K562 treated with DMSO at 1 percent for 4 hours (cell line): ENCODE results near the gene MTHFD1. TPM values are rescaled to one million over a fixed set of nuclear protein-coding genes. Genes with fewer than 3 reads are reported as not detected.

Experiments used
- total RNA-seq: library from RNA; unstranded; fragments of 300-600 nt; gene quantifications from 2 replicates; pipeline ENCODE4 v1.2.3, GENCODE V29; 2022; ENCODE audit not compliant: insufficient read depth

The MTHFD1 gene
- total RNA-seq = 52.1 and 62.0 TPM in 2 replicates

DNA sequence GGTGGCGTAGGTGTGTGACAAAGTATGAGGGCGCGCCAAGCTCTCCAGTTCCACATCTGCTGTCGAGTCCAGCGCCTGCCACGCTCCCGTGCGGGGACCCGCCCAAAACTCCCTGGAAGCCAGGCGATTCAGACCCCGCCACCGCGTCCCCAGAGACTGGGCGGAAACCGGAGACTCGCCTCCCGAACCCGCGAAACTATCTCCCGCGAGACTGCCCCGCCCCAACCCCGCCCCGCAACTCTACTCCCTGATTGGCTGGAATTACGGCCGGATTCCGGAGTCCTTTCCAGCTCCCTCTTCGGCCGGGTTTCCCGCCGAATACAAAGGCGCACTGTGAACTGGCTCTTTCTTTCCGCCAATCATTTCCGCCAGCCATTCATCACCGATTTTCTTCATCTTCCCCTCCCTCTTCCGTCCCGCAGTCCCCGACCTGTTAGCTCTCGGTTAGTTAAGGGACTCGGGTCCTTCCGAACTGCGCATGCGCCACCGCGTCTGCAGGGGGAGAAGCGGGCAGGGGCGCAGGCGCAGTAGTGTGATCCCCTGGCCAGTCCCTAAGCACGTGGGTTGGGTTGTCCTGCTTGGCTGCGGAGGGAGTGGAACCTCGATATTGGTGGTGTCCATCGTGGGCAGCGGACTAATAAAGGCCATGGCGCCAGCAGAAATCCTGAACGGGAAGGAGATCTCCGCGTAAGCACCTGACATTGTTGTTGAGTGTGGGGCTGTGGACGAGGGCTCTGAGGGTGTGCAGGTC lies at the start of gene MTHFD1:
Gene MTHFD1, plus strand, starts transcription at position 572 of the 751 bp plus-strand sequence. Its CDS starts 75 bp downstream, at position 647.

DNA sequence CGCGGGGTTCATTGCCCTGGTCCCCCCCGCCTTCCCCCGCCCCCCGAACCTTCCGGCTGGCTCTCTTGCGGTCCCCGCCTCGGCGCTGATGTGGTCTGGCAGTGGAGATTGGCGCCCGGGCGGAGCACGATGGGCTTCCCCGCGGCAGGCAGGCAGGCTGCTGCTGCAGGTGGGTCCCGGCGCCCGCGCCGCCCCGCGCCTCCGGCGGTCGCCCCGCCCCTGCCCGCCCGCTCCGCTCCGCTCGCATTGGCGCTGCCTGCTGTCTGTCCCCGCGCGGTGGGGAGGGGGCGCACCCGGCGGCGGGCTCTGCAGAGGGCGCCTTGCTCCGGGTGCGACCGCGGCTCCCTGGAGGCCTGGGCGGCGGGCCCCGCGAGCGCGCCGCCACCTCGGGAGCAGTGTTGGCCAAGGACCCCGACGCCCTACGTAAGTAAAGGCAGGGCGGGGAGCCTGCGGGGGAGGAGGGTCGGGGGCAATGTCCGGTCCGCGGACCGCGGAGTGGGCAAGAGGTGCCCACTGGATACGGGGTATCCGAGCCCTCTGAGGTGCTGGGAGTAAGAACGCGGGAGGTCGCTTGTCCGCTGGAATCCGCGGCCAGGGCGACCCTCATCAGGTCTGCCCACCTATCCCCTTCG lies 77.2 kb downstream of the MTHFD1 start, which contains the start of gene AKAP5:
Gene AKAP5, plus strand, starts transcription at position 309 of the 632 bp plus-strand sequence. CDS start 2,896 bp downstream, outside the sequence.

DNA sequence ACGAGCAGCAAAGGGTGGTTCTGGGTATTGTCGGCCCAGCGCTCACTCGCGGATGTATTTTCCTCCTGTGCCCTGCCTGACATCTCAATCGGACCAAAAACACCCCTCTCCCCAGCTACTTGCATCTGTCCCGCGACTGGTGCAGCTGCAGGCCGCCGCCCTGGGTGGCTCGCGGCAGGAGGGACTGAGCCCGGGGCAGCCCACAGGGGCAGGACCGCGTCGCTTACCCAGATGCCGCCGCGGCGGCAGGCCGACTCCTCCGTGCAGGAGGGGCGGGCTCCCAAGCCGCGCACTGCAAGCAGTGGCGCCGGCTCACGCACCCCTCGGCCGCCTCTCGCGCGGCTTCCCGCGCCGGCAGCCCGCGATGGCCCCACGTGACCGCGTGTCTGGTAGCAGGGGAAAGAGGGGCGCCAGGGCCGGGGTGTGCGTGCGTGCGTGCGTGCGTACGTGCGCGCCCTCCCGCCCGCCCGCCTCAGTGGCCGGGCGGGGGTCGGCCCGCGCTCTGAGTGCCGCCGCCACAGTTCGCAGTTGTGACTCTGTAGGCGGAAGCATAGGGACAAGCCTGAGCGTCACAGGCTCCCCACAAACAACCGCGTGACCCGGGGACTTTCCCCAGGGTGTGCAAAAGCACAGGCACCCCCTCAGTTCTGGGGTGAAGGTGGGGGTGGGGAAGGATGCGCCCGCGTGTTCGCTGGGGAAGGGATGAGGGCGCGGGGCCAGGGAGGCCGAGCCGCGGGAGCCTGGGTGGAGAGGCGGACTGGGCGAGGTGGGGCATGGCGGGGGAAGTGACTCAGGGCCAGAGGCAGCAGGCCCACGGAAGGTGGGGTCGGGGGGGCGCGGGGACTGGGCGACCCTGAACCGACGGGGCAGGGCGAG lies 115.5 kb downstream of the MTHFD1 start, which contains the start of gene ZBTB25:
Gene ZBTB25, minus strand, starts transcription at position 405 of the 876 bp plus-strand sequence. CDS start 13,305 bp downstream, outside the sequence.

DNA sequence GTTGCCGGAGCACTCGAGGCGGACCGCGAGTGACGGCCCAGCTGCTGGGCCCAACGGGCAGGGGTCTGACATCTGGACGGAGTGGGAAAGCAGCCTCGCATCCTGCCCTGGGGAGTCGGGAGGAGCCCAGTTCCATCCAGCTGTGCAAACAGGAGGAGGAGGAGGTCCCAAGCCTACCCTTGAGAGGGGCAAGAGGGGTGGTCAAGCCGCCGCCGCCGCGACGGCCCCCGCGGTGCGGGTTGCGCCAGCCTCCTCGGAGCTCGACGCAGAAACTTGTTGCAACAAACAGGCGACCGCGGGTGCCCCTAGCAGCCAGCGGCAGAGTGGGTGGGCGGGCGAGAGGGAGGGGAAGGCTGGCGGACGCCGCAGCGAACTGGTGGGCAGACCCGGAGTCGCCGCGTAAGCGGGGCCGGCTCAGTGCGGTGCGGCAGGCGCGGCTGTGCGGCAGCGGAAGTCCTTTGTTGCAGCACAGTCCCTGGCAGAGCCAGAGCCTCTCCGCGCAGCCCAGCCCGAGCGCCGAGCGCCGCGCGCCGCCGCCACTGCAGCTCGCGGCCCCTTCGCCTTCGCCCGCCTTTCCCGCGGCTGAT lies 116.2 kb downstream of the MTHFD1 start, which contains the start of gene ZBTB1:
Gene ZBTB1, plus strand, starts transcription at position 461 of the 587 bp plus-strand sequence. CDS start 16,735 bp downstream, outside the sequence.

Other genes with a start within 250 kb of the MTHFD1 start
- gene ESR2, start 94.0 kb upstream of the MTHFD1 start, total RNA-seq = 1.7 and 1.8 TPM in 2 replicates
- gene AKAP5, start 77.1 kb downstream of the MTHFD1 start, total RNA-seq = 0.22 and 0.28 TPM in 2 replicates
- 2.0 and 3.2 TPM in 2 replicates for gene ZBTB25, start 115.5 kb downstream of the MTHFD1 start, total RNA-seq
- 6.0 and 12.9 TPM in 2 replicates for gene ZBTB1, start 116.4 kb downstream of the MTHFD1 start, total RNA-seq
- not detected in 2 replicates for gene HSPA2, start 152.4 kb downstream of the MTHFD1 start, total RNA-seq
- not detected in 2 replicates for gene PPP1R36, start 161.6 kb downstream of the MTHFD1 start, total RNA-seq